Kidney (tissue), 14 donors: ENCODE results near the gene ITGB5. TPM values are rescaled to one million over a fixed set of nuclear protein-coding genes. Genes with fewer than 3 reads are reported as not detected.

Experiments
- DNase-seq, 5 donors: peaks; one replicate each; pipeline ENCODE4 v3.0.0-alpha.2; 2013 to 2020
- FAIRE-seq: peaks from 2 replicates; lab custom pipeline; 2012; peaks lifted over from hg19 to GRCh38; lab: Jason Lieb, UNC
- H3K27ac ChIP-seq, 2 donors: one replicate each; pipeline ENCODE4 v1.7.0; 2013; ENCODE audit warnings: low read depth in 2 of 2, low read length in 2 of 2, inconsistent platforms in 1 of 2
- H3K27me3 ChIP-seq: one replicate; pipeline ENCODE4 v1.7.1; 2013; ENCODE audit warnings: low read length, inconsistent platforms; ENCODE audit not compliant: control insufficient read depth, insufficient read depth
- H3K36me3 ChIP-seq, 3 donors: one replicate each; pipeline versions ENCODE4 v1.7.0 to v1.7.1; 2013; ENCODE audit warnings: low read length in 3 of 3, control low read depth in 1 of 3, inconsistent platforms in 1 of 3; ENCODE audit not compliant: insufficient read depth in 3 of 3, control insufficient read depth in 2 of 3
- H3K4me1 ChIP-seq, 3 donors: one replicate each; pipeline versions ENCODE4 v1.7.0 to v1.7.1; 2013; ENCODE audit warnings: low read length in 3 of 3, inconsistent platforms in 1 of 3, low read depth in 1 of 3; ENCODE audit not compliant: control insufficient read depth in 2 of 3, insufficient read depth in 2 of 3
- H3K4me3 ChIP-seq, 3 donors: one replicate each; pipeline versions ENCODE4 v1.7.0 to v1.8.1; 2013; ENCODE audit warnings: low read length in 3 of 3, control low read depth in 1 of 3, inconsistent platforms in 1 of 3
- H3K9ac ChIP-seq, 3 donors: one replicate each; pipeline versions ENCODE4 v1.7.0 to v1.7.1; 2013; ENCODE audit warnings: low read length in 3 of 3, control low read depth in 1 of 3, inconsistent platforms in 1 of 3
- H3K9me3 ChIP-seq, 3 donors: one replicate each; pipeline versions ENCODE4 v1.7.0 to v1.7.1; 2013; ENCODE audit warnings: low read length in 3 of 3, control low read depth in 1 of 3, inconsistent platforms in 1 of 3; ENCODE audit not compliant: control insufficient read depth in 2 of 3, insufficient read depth in 1 of 3
- intact Hi-C: fragments of 100-400 bp; cut with DNase I; formaldehyde crosslinking; loops from one replicate; pipeline ENCODE4 v1.11.1; 2022
- polyA plus RNA-seq: library from polyadenylated mRNA; stranded (reverse); fragments of 350-450 nt; fragmentation: Illumina TruSeq; extraction: RNeasy Lipid Tissue Mini Kit (QIAGEN cat#74804); gene quantifications from one replicate; pipeline ENCODE4 v1.2.3, GENCODE V29; 2014; ENCODE audit warnings: low read depth, low replicate concordance; ENCODE audit not compliant: insufficient read depth
- total RNA-seq: library from RNA; stranded (reverse); fragmentation: NEBNext Ultra II Directional; extraction: Animal tissue kit (Norgen Biotek cat#: 25700); gene quantifications from one replicate; pipeline ENCODE4 v1.2.1, GENCODE V29; 2021
- TF ChIP-seq, protein P1 (sequence below): IDR thresholded peaks from 3 replicates; pipeline ENCODE4 v1.5.1; 2012; ENCODE audit warnings: mild to moderate bottlenecking, moderate library complexity, borderline replicate concordance; ENCODE audit not compliant: insufficient read depth; ENCODE audit errors: extremely low read depth
- donor health status: control.
- donor health status: control.
- donor health status: control.
- donor health status: control.
- donor health status: control.
- donor health status: DM: yes; HTN: yes; CAD: no.
- donor health status: Normal renal cell carcinoma (clear cell type).

ITGB5 gene
- total and polyA plus RNA-seq, 2 donors from 2014 or later = 115 TPM

DNA sequence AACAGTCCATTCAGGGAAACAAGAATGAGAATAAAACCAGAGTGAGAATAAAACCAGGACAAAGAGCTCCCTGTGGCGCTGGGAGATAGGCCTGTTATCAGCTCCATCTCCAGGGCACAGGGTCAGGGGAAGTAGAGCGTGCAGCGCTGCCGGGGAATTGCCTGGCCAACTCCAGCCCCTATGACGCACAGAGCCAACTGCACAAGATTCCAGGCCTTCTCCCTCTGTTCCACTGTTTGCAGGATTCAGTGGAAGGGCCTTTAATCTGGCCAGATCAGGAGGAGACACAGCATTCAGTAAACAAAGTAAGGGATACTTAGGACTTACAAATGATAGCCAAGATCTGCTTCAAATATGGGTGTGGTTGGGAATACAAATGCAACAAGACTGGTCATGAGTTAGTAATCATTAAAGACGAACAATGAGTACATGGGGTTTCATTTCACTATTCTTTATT lies 49.4 kb downstream of the ITGB5 start:
- Histone ChIP-seq H3K27ac (peak overlapping the region; percentile 93 to 97), H3K4me3 (peak overlapping the region in 1 of 3 donors; percentile 20), H3K36me3 (peaks cover 0 to 11% (median 8%) of the 10 kb centered on the region in 3 donors), H3K4me1 (peaks cover 0 to 59% (median 44%) of the 10 kb centered on the region in 3 donors), H3K9ac (peak overlapping the region in 1 of 3 donors; percentile 61), H3K9me3 (no peaks in the 10 kb centered on the region), H3K27me3 (no peaks in the 10 kb centered on the region)
- intact Hi-C loops = no loop called here
- TF ChIP-seq, protein P1, sequence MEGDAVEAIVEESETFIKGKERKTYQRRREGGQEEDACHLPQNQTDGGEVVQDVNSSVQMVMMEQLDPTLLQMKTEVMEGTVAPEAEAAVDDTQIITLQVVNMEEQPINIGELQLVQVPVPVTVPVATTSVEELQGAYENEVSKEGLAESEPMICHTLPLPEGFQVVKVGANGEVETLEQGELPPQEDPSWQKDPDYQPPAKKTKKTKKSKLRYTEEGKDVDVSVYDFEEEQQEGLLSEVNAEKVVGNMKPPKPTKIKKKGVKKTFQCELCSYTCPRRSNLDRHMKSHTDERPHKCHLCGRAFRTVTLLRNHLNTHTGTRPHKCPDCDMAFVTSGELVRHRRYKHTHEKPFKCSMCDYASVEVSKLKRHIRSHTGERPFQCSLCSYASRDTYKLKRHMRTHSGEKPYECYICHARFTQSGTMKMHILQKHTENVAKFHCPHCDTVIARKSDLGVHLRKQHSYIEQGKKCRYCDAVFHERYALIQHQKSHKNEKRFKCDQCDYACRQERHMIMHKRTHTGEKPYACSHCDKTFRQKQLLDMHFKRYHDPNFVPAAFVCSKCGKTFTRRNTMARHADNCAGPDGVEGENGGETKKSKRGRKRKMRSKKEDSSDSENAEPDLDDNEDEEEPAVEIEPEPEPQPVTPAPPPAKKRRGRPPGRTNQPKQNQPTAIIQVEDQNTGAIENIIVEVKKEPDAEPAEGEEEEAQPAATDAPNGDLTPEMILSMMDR = no peak
- FAIRE-seq (no peak), DNase-seq (peak in 1 of 5 donors; percentile 90)

- Histone ChIP-seq H3K4me3 (peak overlapping the region in 1 of 3 donors; percentile 20), H3K9ac (peak overlapping the region in 2 of 3 donors; percentile 57 to 61)
These were observed 50.1 kb downstream of the ITGB5 start for GRCh38 chr3:124837065-124837464.

GRCh38 chr3:124836448-124836847 lies 50.7 kb downstream of the ITGB5 start:
- TF ChIP-seq, protein P1 = no peak
- DNase-seq = no peak
- peak overlapping the region; percentile 93 to 97 for H3K27ac ChIP-seq
- peaks cover 0 to 59% (median 49%) of the 10 kb centered on the region in 3 donors for H3K4me1 ChIP-seq
- peaks cover 0 to 12% (median 2%) of the 10 kb centered on the region in 3 donors for H3K36me3 ChIP-seq
- no peak overlapping the region for H3K4me3 ChIP-seq
- intact Hi-C loops = no loop called here
- H3K9ac ChIP-seq = peak overlapping the region in 1 of 3 donors; percentile 61
- H3K27me3 ChIP-seq = no peaks in the 10 kb centered on the region
- no peaks in the 10 kb centered on the region for H3K9me3 ChIP-seq
- FAIRE-seq = no peak

More at GRCh38 chr3:124837065-124837464, 50.1 kb downstream of the ITGB5 start:
- no peak for FAIRE-seq
- Histone ChIP-seq H3K4me1 (peaks cover 0 to 59% (median 49%) of the 10 kb centered on the region in 3 donors), H3K27me3 (no peaks in the 10 kb centered on the region), H3K36me3 (peaks cover 0 to 16% (median 7%) of the 10 kb centered on the region in 3 donors), H3K9me3 (no peaks in the 10 kb centered on the region), H3K27ac (peak overlapping the region; percentile 93 to 97)
- TF ChIP-seq, protein P1 = no peak
- intact Hi-C loops = no loop called here
- DNase-seq = no peak
